HG02884 (cell line): ENCODE data around the gene CTXND2.
"Not testable (repeated sequence)": the region's sequence is repeated elsewhere in the genome, so short reads cannot be mapped to it uniquely, and the experiment has no call there.

Experiments used
- ATAC-seq: cut with Tn5 transposase; IDR thresholded peaks from one replicate; pipeline ENCODE4 v1.9.1; 2021; ENCODE audit warnings: mild to moderate bottlenecking, moderate library complexity; ENCODE audit not compliant: unreplicated experiment

The CTXND2 gene

GRCh38 chr1:150888727-150889126, 1.8 kb downstream of the CTXND2 start:
- ATAC-seq: no peak

GRCh38 chr1:150890033-150890416, 3.1 kb downstream of the CTXND2 start:
- ATAC-seq: no peak

GRCh38 chr1:150893336-150893913, 6.5 kb downstream of the CTXND2 start:
- no peak for ATAC-seq

- no peak for ATAC-seq
These were observed 8.7 kb downstream of the CTXND2 start for GRCh38 chr1:150895618-150896017.

- not testable (repeated sequence) for ATAC-seq
These were observed 12.9 kb downstream of the CTXND2 start for GRCh38 chr1:150899795-150900194.

- no peak for ATAC-seq
These were observed 15.4 kb downstream of the CTXND2 start for GRCh38 chr1:150902346-150902745.

- no peak for ATAC-seq
These were observed 15.8 kb downstream of the CTXND2 start for GRCh38 chr1:150902751-150903150.

GRCh38 chr1:150905301-150905700, 18.4 kb downstream of the CTXND2 start:
- ATAC-seq: no peak

GRCh38 chr1:150906329-150906728, 19.4 kb downstream of the CTXND2 start:
- no peak for ATAC-seq

GRCh38 chr1:150906813-150907212, 19.9 kb downstream of the CTXND2 start:
- no peak for ATAC-seq

GRCh38 chr1:150909585-150910180, 22.7 kb downstream of the CTXND2 start:
- no peak for ATAC-seq

- ATAC-seq: no peak
These were observed 25.7 kb downstream of the CTXND2 start for GRCh38 chr1:150912623-150913022.

GRCh38 chr1:150917387-150917786, 30.5 kb downstream of the CTXND2 start:
- ATAC-seq: no peak

GRCh38 chr1:150922519-150922975, 35.6 kb downstream of the CTXND2 start:
- ATAC-seq: peak; percentile 61

GRCh38 chr1:150925080-150925479, 38.1 kb downstream of the CTXND2 start:
- no peak for ATAC-seq

- ATAC-seq: peak; percentile 66
These were observed 39.3 kb downstream of the CTXND2 start, which contains the start of gene SETDB1 for GRCh38 chr1:150926097-150926741. Gene SETDB1 (plus strand): TSS chr1:150926363. CDS start chr1:150927715, 1,352 bp downstream.

GRCh38 chr1:150927624-150928023, 40.7 kb downstream of the CTXND2 start:
- ATAC-seq: no peak

GRCh38 chr1:150928286-150928685, 41.4 kb downstream of the CTXND2 start:
- ATAC-seq: no peak

GRCh38 chr1:150928775-150929174, 41.8 kb downstream of the CTXND2 start:
- ATAC-seq: not testable (repeated sequence)

GRCh38 chr1:150931773-150932172, 44.8 kb downstream of the CTXND2 start:
- ATAC-seq: no peak

GRCh38 chr1:150944856-150945255, 57.9 kb downstream of the CTXND2 start:
- ATAC-seq: no peak

GRCh38 chr1:150954708-150955107, 67.8 kb downstream of the CTXND2 start:
- no peak for ATAC-seq
